Duodenal mucosa (tissue), 2 donors: Measurements from ENCODE around the gene PHF14.

ENCODE experiments used
- H3K27ac ChIP-seq: one replicate; pipeline ENCODE4 v1.7.0; 2013; ENCODE audit warnings: low read depth, low read length
- H3K27me3 ChIP-seq, 2 donors: one replicate each; pipeline ENCODE4 v1.7.0; 2013; ENCODE audit warnings: low read length in 2 of 2, control low read depth in 1 of 2; ENCODE audit not compliant: insufficient read depth in 2 of 2, control insufficient read depth in 1 of 2
- H3K36me3 ChIP-seq, 2 donors: one replicate each; pipeline ENCODE4 v1.7.0; 2013; ENCODE audit warnings: low read length in 2 of 2, control low read depth in 1 of 2; ENCODE audit not compliant: insufficient read depth in 2 of 2, control insufficient read depth in 1 of 2
- H3K4me1 ChIP-seq, 2 donors: one replicate each; pipeline ENCODE4 v1.7.0; 2013; ENCODE audit warnings: low read length in 2 of 2, control low read depth in 1 of 2; ENCODE audit not compliant: insufficient read depth in 2 of 2, control insufficient read depth in 1 of 2
- H3K4me3 ChIP-seq, 2 donors: one replicate each; pipeline ENCODE4 v1.7.0; 2013; ENCODE audit warnings: low read length in 2 of 2, low read depth in 1 of 2
- H3K9ac ChIP-seq, 2 donors: one replicate each; pipeline ENCODE4 v1.7.0; 2013; ENCODE audit warnings: low read length in 2 of 2, low read depth in 1 of 2
- H3K9me3 ChIP-seq, 2 donors: one replicate each; pipeline ENCODE4 v1.7.0; 2013; ENCODE audit warnings: low read length in 2 of 2, control low read depth in 1 of 2; ENCODE audit not compliant: control insufficient read depth in 1 of 2

PHF14 gene

GRCh38 chr7:11170175-11170574, 196.5 kb downstream of the PHF14 start:
- Histone ChIP-seq H3K4me1 (no peaks in the 10 kb centered on the region), H3K9ac (no peak overlapping the region), H3K27ac (no peak overlapping the region), H3K27me3 (no peaks in the 10 kb centered on the region), H3K9me3 (no peaks in the 10 kb centered on the region), H3K4me3 (no peak overlapping the region), H3K36me3 (no peaks in the 10 kb centered on the region)

- Histone ChIP-seq H3K9ac (no peak overlapping the region), H3K9me3 (no peaks in the 10 kb centered on the region), H3K4me1 (peaks cover 0 to 3% of the 10 kb centered on the region in 2 donors), H3K27ac (no peak overlapping the region), H3K36me3 (no peaks in the 10 kb centered on the region), H3K4me3 (no peak overlapping the region), H3K27me3 (no peaks in the 10 kb centered on the region)
Observed at GRCh38 chr7:11170863-11171568, 197.3 kb downstream of the PHF14 start.

- H3K27me3 ChIP-seq = no peaks in the 10 kb centered on the region
Observed at GRCh38 chr7:11171569-11172192, 198.0 kb downstream of the PHF14 start.

GRCh38 chr7:11172835-11173234, 199.2 kb downstream of the PHF14 start:
- H3K4me1 ChIP-seq = peaks cover 0 to 3% of the 10 kb centered on the region in 2 donors
- H3K9ac ChIP-seq = no peak overlapping the region
- no peaks in the 10 kb centered on the region for H3K9me3 ChIP-seq
- H3K27me3 ChIP-seq = no peaks in the 10 kb centered on the region
- H3K36me3 ChIP-seq = no peaks in the 10 kb centered on the region
- no peak overlapping the region for H3K4me3 ChIP-seq
- no peak overlapping the region for H3K27ac ChIP-seq

More at GRCh38 chr7:11171569-11172192, 198.0 kb downstream of the PHF14 start:
- Histone ChIP-seq H3K4me3 (no peak overlapping the region), H3K27ac (no peak overlapping the region), H3K9me3 (no peaks in the 10 kb centered on the region), H3K4me1 (peaks cover 0 to 3% of the 10 kb centered on the region in 2 donors), H3K36me3 (no peaks in the 10 kb centered on the region), H3K9ac (no peak overlapping the region)

GRCh38 chr7:11175371-11175770, 201.7 kb downstream of the PHF14 start:
- H3K36me3 ChIP-seq = no peaks in the 10 kb centered on the region
- no peak overlapping the region for H3K4me3 ChIP-seq
- no peak overlapping the region for H3K27ac ChIP-seq
- no peaks in the 10 kb centered on the region for H3K9me3 ChIP-seq
- H3K9ac ChIP-seq = no peak overlapping the region
- H3K27me3 ChIP-seq = no peaks in the 10 kb centered on the region
- H3K4me1 ChIP-seq = peaks cover 0 to 3% of the 10 kb centered on the region in 2 donors

- Histone ChIP-seq H3K27ac (no peak overlapping the region), H3K4me3 (no peak overlapping the region), H3K36me3 (no peaks in the 10 kb centered on the region), H3K9ac (no peak overlapping the region), H3K9me3 (no peaks in the 10 kb centered on the region), H3K27me3 (no peaks in the 10 kb centered on the region), H3K4me1 (peaks cover 0 to 3% of the 10 kb centered on the region in 2 donors)
Observed at GRCh38 chr7:11175887-11176286, 202.2 kb downstream of the PHF14 start.

GRCh38 chr7:11176985-11177555, 203.4 kb downstream of the PHF14 start:
- Histone ChIP-seq H3K9me3 (no peaks in the 10 kb centered on the region), H3K4me3 (no peak overlapping the region), H3K9ac (no peak overlapping the region), H3K4me1 (peaks cover 0 to 3% of the 10 kb centered on the region in 2 donors), H3K27ac (no peak overlapping the region), H3K36me3 (no peaks in the 10 kb centered on the region), H3K27me3 (no peaks in the 10 kb centered on the region)

- Histone ChIP-seq H3K4me1 (peaks cover 0 to 3% of the 10 kb centered on the region in 2 donors), H3K9ac (no peak overlapping the region), H3K27ac (no peak overlapping the region), H3K27me3 (no peaks in the 10 kb centered on the region), H3K4me3 (no peak overlapping the region), H3K9me3 (no peaks in the 10 kb centered on the region), H3K36me3 (no peaks in the 10 kb centered on the region)
Observed at GRCh38 chr7:11177793-11178192, 204.1 kb downstream of the PHF14 start.

- H3K27ac ChIP-seq = no peak overlapping the region
- H3K4me3 ChIP-seq = no peak overlapping the region
- H3K27me3 ChIP-seq = no peaks in the 10 kb centered on the region
- H3K9ac ChIP-seq = no peak overlapping the region
- H3K4me1 ChIP-seq = no peaks in the 10 kb centered on the region
- H3K36me3 ChIP-seq = no peaks in the 10 kb centered on the region
- H3K9me3 ChIP-seq = no peaks in the 10 kb centered on the region
Observed at GRCh38 chr7:11181590-11181989, 207.9 kb downstream of the PHF14 start.

GRCh38 chr7:11182736-11183135, 209.1 kb downstream of the PHF14 start:
- Histone ChIP-seq H3K9ac (no peak overlapping the region), H3K27me3 (no peaks in the 10 kb centered on the region), H3K27ac (no peak overlapping the region), H3K4me1 (no peaks in the 10 kb centered on the region), H3K36me3 (no peaks in the 10 kb centered on the region), H3K9me3 (no peaks in the 10 kb centered on the region), H3K4me3 (no peak overlapping the region)
